NCI-H128 (cell line): Measurements from ENCODE around the gene CADPS2.

Experiments used
- DNase-seq: peaks from one replicate; lab custom pipeline; 2025; ENCODE audit not compliant: unreplicated experiment; lab: John Stamatoyannopoulos, UW

The CADPS2 gene

GRCh38 chr7:122397381-122397780 is 488.9 kb downstream of the CADPS2 start:
- DNase-seq, result no peak

GRCh38 chr7:122394512-122394911 is 491.7 kb downstream of the CADPS2 start:
- DNase-seq, result no peak

GRCh38 chr7:122384528-122384927 is 501.7 kb downstream of the CADPS2 start:
- DNase-seq, result no peak

- no peak for DNase-seq
These were observed 502.3 kb downstream of the CADPS2 start for GRCh38 chr7:122383934-122384333.

- no peak for DNase-seq
These were observed 505.3 kb downstream of the CADPS2 start for GRCh38 chr7:122380992-122381391.

GRCh38 chr7:122379491-122379890 is 506.8 kb downstream of the CADPS2 start:
- no peak for DNase-seq

- no peak for DNase-seq
These were observed 516.5 kb downstream of the CADPS2 start for GRCh38 chr7:122369756-122370155.

GRCh38 chr7:122364761-122365280 is 521.4 kb downstream of the CADPS2 start:
- no peak for DNase-seq

- no peak for DNase-seq
These were observed 523.1 kb downstream of the CADPS2 start for GRCh38 chr7:122363144-122363543.

- DNase-seq, result no peak
These were observed 523.8 kb downstream of the CADPS2 start for GRCh38 chr7:122362473-122362872.

GRCh38 chr7:122354656-122355055 is 531.6 kb downstream of the CADPS2 start:
- DNase-seq, result no peak

- DNase-seq, result no peak
These were observed 533.8 kb downstream of the CADPS2 start for GRCh38 chr7:122352454-122352853.

- no peak for DNase-seq
These were observed 535.6 kb downstream of the CADPS2 start for GRCh38 chr7:122350701-122351100.

GRCh38 chr7:122344303-122344620 is 542.0 kb downstream of the CADPS2 start:
- DNase-seq, result no peak

GRCh38 chr7:122343601-122344302 is 542.5 kb downstream of the CADPS2 start:
- no peak for DNase-seq

- DNase-seq, result no peak
These were observed 545.8 kb downstream of the CADPS2 start for GRCh38 chr7:122340427-122340826.

- DNase-seq, result no peak
These were observed 546.9 kb downstream of the CADPS2 start for GRCh38 chr7:122339145-122339904.

GRCh38 chr7:122337011-122337410 is 549.2 kb downstream of the CADPS2 start:
- no peak for DNase-seq

GRCh38 chr7:122329145-122329802 is 557.0 kb downstream of the CADPS2 start:
- no peak for DNase-seq

GRCh38 chr7:122327969-122328368 is 558.3 kb downstream of the CADPS2 start:
- no peak for DNase-seq

GRCh38 chr7:122316467-122317388 is 569.5 kb downstream of the CADPS2 start:
- DNase-seq, result no peak
